GM21381 (cell line): Measurements from ENCODE around the gene ACVR2A.

Experiments
- ATAC-seq: cut with Tn5 transposase; IDR thresholded peaks from one replicate; pipeline ENCODE4 v1.9.1; 2021; ENCODE audit warnings: mild to moderate bottlenecking, moderate library complexity; ENCODE audit not compliant: unreplicated experiment

ACVR2A gene

GRCh38 chr2:147854557-147855134 lies 9.8 kb downstream of the ACVR2A start:
- no peak for ATAC-seq

DNA sequence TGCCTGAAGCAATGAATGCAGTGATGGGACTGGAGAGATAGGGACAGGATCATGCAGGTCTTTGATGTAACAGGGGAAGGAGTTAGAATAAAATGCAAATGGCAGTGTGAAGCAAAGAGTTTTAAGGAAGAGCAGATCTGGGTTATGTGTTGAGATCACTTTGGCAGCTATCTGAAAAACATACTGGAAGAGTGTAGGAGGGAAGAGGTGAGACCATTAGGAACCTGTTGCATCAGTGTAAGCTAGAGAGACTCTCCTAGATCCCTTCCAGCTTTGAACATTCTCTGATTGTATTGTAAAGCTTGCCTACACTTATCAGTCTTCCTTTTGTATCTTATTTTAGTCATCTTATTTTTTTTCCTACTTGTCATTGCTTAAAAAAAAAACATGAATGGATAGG lies 10.5 kb downstream of the ACVR2A start:
- ATAC-seq: no peak

DNA sequence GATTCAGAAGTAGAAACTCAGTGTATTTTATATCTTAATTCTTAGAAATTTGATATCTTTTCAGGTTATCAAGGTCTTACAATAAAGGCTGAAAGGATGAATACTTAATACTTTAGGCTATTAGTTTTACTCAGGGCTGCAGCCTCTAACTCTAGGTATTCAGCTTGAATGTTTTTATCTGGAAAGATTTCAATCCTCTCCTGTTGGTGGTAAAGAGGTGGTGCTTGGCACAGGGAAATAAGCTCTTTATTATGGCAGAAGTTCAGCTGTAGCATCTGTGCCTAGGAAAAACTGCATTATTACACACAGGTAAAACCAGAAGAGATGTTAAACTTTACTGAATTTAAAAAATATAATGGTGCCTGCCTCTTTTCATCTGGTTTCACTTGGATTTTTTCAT lies 11.1 kb downstream of the ACVR2A start:
- ATAC-seq: no peak

GRCh38 chr2:147860009-147860408 lies 15.2 kb downstream of the ACVR2A start:
- no peak for ATAC-seq

DNA sequence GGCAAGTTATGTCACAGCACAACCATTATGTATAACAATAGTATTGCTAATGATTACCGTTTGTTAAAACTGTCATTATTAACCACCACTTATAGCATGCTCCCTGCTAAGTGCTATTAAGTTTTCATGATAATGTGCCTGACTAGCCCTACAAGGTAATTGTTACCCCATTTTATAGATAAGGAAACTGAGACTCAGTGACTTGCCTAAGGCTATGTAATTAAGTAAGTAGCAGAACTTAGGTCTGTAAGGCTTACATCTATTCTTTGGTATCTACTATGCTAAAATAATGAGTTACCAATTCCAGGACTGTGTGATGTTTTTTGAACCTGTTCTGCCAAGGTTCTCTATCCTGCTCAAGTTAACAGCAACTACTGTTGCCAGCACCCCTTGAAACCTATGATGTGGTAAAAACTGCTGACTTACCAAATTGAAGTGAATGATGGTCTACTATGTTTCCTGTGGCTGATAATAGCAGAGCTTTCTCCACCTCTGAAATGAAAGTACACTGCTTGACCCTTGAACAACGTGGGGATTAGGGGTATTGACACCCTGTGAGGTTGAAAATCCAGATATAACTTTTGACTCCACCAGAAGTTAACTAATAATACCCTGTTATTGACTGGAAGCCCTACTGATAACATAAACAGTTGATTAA lies 18.2 kb downstream of the ACVR2A start:
- ATAC-seq: no peak

GRCh38 chr2:147863835-147864234 lies 19.0 kb downstream of the ACVR2A start:
- ATAC-seq: no peak

DNA sequence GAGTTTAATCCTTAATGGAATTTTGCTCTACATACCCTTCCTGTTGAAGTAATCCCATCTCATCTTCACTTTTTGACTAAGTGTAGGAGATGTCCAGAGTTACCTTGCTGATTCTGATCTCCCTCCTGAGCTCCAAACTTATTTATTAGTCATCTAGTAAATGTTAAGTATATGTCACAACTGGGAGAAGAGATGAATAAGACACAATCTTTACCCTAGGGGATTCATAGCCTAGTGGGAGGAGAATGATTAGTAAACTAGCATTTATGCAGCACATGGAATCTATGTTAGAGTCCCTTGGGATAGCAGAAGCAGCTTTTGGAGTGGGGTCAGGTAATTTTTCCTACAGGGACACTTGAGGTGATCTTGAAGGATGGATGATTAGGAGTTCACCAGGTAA lies 20.7 kb downstream of the ACVR2A start:
- no peak for ATAC-seq

- ATAC-seq: no peak
These were observed 22.2 kb downstream of the ACVR2A start for GRCh38 chr2:147867050-147867449.

DNA sequence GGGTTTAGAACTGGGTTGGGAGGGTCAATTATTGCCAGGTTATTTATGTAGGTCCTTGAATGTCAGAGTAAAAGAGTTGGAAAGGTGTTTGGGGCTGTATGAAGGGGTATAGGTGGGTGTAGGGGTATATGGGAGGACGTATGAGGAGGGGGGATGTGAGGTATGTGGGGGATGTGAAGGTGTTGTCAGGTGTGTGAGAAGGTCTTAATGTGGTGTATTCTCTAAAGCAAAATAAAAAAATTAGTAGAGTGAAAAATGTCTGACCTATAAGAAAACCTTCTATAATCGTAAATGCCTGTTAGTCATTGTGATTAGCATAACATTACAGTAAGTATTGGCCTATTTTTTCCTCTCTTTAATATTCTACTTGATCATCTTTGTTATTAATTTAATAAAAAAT lies 25.1 kb downstream of the ACVR2A start:
- ATAC-seq: no peak

DNA sequence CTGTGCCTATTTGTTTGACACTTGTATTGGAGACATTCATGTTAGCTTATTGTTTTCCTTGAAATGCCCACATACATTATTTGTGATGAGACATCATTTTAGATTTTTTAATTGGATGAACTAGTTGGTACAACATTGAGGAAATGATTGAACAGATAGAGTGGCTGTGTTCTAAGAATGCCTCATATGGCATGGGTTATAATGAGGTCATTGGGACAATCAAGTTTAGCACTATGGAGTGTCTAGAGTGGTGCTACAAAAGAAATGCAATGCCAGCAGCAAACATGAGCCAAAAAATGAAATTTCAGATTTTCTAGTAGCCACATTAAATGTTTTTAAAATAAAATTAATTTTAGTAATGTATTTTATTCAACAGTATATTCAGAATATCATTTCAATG lies 28.1 kb downstream of the ACVR2A start:
- ATAC-seq: no peak

GRCh38 chr2:147873859-147874483 lies 29.1 kb downstream of the ACVR2A start:
- no peak for ATAC-seq

GRCh38 chr2:147879846-147880245 lies 35.0 kb downstream of the ACVR2A start:
- ATAC-seq: no peak

DNA sequence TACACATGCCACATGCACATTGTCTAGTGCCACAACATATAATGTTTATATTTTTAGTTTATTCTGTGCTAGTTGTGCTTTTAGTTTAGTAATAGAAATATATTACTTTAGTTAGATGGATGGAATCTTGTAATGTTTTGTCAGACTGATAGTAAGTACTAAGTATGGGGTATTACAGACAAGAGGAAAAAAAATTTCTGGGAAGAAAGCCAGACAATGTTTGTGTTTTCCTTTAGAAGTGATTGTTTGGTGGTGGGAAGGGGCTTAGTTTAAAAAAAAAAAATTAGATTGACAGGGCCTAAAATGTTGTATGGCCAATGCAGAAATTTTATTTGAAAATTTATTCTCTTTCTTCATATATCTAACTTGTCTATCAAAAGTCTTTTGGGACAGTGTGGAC lies 37.8 kb downstream of the ACVR2A start:
- no peak for ATAC-seq

GRCh38 chr2:147884830-147885229 lies 40.0 kb downstream of the ACVR2A start:
- ATAC-seq: no peak

DNA sequence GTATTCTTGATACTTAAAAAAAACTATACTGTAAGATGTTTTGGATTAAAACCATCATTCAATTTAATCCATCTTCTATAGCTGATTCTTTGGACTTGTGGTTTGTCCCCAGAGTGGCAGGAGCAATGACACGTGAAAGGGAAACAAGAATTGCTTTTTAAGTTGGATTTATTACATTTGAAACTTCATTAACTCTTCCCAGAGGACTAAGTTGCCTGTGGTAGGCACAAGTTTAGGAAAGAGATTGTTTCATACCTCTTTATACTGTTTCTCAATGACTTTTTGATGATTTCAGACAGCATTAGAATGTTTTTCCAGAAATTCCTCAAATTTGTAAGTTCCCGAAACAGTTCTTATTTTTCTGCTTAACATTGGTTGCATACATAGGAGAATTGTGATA lies 41.3 kb downstream of the ACVR2A start:
- no peak for ATAC-seq

DNA sequence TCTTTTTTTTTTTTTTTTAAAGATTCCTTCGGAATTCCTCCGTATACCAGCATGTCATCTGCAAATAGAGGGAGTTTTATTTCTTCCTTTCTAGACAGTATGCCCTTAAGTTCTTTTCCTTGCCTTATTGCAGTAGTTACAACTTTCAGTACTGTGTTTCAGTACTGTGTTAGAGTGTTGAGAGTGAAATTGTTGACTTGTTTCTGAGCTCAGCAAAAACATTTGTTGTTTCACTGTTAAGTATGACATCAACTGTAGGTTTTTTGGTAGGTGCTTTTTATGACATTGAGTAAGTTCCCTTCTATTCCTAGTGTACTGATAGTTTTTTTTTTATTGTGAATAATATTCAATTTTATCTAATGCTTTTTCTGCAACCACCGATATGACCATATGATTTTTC lies 43.9 kb downstream of the ACVR2A start:
- ATAC-seq: peak; percentile 74

DNA sequence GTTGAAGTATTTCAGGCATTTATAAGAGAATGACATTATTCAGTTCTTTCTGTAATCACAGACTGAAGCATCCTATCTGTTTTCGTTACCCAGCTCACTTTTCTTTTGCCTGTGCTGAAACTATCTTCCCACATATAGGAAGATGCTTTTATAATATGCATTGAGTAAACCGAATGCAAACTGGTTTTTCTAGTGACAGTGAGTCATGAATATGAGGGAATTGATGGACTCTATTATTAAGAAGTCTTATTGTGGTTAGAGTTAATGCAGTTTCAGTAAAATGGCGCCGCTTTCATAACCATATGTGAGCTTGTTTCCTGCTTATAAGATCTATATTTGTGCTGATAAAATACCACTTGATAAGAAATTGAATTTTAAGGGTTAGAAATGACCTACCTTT lies 59.2 kb downstream of the ACVR2A start:
- no peak for ATAC-seq

- no peak for ATAC-seq
These were observed 64.3 kb downstream of the ACVR2A start for GRCh38 chr2:147909178-147909577.

GRCh38 chr2:147910990-147911473 lies 66.2 kb downstream of the ACVR2A start:
- ATAC-seq: no peak

GRCh38 chr2:147913701-147914480 lies 69.1 kb downstream of the ACVR2A start:
- no peak for ATAC-seq

DNA sequence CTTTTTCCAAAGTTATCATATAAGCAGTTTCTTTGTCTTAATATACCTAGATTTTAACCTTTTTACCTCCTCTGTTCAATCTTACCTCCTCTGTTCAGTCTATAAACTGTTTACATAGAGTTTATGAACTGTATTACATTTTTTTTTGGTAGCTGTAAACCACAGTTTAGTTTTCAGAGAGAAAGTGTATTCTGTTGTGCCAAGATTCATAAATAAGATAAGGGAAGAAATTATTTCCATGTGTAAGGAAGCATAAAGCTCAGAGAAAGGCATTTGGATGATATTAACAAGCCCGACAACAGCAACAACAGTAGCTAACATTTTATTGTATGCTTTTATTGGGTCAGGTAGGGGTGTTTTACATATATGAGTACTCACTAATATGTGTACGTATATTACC lies 71.2 kb downstream of the ACVR2A start:
- no peak for ATAC-seq

- ATAC-seq: no peak
These were observed 71.9 kb downstream of the ACVR2A start for GRCh38 chr2:147916723-147917122.
